GM12874 (cell line): ENCODE measurements around the gene LRRK2.

Experiments
- TF ChIP-seq, protein P1 (sequence below): IDR thresholded peaks from 2 replicates; pipeline ENCODE4 v1.5.1; 2011; ENCODE audit warnings: low read depth, mild to moderate bottlenecking, control low read depth, low read length, moderate library complexity; ENCODE audit not compliant: insufficient read depth

LRRK2 gene

DNA sequence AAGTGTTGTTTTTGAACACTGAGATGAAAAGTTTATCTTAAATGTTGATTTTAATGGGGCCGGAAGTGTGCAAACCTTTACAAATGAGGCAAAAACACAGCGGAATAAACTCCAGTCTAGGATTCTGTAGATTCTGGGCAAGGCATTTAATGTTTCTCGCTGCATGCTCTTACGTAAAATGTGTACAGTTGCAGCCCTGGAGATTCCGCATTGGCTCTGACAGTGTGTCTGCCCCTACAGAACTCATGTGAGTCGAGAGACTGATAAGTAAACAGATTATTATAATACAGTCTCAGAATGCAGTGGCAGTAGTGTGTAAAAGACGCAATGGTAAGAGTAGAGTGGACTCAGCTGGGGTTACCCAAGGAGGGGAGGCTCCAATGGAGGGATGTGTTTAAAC is 33.6 kb downstream of the LRRK2 start:
- TF ChIP-seq, protein P1, sequence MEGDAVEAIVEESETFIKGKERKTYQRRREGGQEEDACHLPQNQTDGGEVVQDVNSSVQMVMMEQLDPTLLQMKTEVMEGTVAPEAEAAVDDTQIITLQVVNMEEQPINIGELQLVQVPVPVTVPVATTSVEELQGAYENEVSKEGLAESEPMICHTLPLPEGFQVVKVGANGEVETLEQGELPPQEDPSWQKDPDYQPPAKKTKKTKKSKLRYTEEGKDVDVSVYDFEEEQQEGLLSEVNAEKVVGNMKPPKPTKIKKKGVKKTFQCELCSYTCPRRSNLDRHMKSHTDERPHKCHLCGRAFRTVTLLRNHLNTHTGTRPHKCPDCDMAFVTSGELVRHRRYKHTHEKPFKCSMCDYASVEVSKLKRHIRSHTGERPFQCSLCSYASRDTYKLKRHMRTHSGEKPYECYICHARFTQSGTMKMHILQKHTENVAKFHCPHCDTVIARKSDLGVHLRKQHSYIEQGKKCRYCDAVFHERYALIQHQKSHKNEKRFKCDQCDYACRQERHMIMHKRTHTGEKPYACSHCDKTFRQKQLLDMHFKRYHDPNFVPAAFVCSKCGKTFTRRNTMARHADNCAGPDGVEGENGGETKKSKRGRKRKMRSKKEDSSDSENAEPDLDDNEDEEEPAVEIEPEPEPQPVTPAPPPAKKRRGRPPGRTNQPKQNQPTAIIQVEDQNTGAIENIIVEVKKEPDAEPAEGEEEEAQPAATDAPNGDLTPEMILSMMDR = no peak

DNA sequence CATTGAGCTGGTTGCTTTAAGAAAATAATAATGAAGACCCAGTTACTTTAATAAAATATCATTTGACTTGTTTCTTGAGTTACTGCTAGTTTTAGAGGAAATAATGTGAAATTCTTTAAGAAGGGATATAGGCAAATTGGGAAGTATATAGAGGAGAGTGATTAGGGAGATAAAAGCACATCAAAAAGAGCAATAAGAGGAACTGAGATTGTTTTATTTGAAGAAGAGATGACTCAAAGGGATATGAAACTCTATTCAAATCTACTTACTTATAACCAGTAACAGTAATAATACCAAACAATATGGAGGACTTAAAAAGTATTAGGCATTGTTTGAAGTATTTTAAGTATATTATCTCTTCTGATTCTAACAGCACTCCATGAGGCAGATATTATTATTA is 37.1 kb downstream of the LRRK2 start:
- TF ChIP-seq, protein P1 = no peak

- TF ChIP-seq, protein P1 = no peak
Observed at GRCh38 chr12:40262657-40263056, 37.9 kb downstream of the LRRK2 start.

DNA sequence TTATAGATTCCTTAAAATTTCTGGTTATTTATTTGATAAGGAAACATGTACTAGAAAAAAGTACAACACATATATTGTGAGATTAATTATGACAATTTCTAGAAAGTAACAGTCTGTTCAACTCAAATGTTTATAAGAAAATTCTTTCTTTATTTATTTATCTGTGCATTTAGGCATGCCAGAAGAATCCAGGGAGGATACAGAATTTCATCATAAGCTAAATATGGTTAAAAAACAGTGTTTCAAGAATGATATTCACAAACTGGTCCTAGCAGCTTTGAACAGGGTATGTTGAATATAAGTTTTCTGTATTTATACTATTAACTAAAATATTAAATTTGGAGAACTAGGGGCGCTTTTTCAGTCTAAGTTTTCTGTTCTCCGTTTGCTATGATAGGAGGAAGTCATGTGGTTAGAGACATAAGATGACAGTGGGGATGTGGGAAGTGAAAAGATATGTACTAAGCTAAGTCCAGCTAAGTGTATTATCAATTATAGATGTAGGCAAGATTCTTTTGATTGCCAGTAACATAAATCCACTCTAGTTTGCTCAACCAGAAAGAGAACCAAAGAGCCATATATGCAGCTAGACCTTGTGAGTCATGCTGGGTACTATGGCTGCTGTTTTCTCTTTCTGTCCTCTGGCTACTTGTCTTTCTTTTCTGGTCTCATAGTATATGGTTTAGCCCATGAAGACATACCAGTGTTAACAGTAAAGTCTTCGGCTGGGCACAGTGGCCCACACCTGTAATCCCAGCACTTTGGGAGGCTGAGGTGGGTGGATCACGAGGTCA is 39.0 kb downstream of the LRRK2 start:
- TF ChIP-seq, protein P1 = no peak

GRCh38 chr12:40271981-40272664 is 47.3 kb downstream of the LRRK2 start:
- TF ChIP-seq, protein P1 = no peak

DNA sequence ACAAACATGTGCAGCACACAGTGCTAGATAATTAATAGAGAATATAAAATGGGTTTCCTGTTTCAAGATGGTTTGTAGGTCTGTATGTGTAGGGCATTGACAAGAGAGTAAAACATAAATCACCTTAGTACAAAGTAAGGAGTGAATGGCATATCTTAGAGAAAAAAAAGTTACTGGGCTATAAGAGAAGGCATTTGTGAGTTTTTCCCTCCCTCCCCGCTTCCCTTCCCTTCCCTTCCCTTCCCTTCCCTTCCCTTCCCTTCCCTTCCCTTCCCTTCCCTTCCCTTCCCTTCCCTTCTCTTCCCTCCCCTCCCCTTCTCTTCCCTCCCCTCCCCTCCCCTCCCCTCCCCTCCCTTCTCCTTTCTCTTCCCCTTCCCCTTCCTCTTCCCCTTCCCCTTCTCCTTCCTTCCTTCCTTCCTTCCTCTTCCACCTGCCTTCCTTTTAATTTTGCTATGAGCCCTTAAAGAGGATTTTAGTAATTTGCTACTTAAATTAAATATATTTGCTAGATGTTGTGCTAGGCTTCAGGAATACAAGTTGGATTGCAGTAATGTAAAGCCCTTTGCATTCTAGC is 57.1 kb downstream of the LRRK2 start:
- TF ChIP-seq, protein P1 = no peak

GRCh38 chr12:40286583-40286982 is 61.8 kb downstream of the LRRK2 start:
- TF ChIP-seq, protein P1 = no peak
